OCI-LY1 (cell line): ENCODE results near the gene ITGB7.

ENCODE experiments used
- H2AFZ ChIP-seq: fragments of 200-600 bp; sonication (generic), shearing (Covaris generic); 2 replicates; pipeline ENCODE4 v1.6.0; 2014; ENCODE audit warnings: antibody characterized with exemption, mild to moderate bottlenecking, low read length
- H3F3A ChIP-seq: fragments of 200-600 bp; sonication (generic), shearing (Covaris generic); 2 replicates; pipeline ENCODE4 v1.6.0; 2014; ENCODE audit warnings: mild to moderate bottlenecking, antibody characterized with exemption, low read length, moderate library complexity; ENCODE audit not compliant: insufficient read depth
- H3K27ac ChIP-seq: fragments of 200-600 bp; sonication (generic); 2 replicates; pipeline ENCODE4 v1.5.1; 2014; ENCODE audit warnings: low read length, mixed run types, mild to moderate bottlenecking, low read depth; ENCODE audit not compliant: poor library complexity, severe bottlenecking
- H3K27me3 ChIP-seq: fragments of 200-600 bp; sonication (generic); 2 replicates; pipeline ENCODE4 v1.6.0; 2014; ENCODE audit warnings: antibody characterized with exemption, mild to moderate bottlenecking, low read length, moderate library complexity; ENCODE audit not compliant: insufficient read depth
- H3K36me3 ChIP-seq: fragments of 200-600 bp; sonication (generic); 2 replicates; pipeline ENCODE4 v1.6.1; 2014; ENCODE audit warnings: mild to moderate bottlenecking, antibody characterized with exemption, low read length, moderate library complexity, mixed read lengths; ENCODE audit not compliant: insufficient read depth
- H3K4me1 ChIP-seq: fragments of 200-600 bp; sonication (generic); 2 replicates; pipeline ENCODE4 v1.5.1; 2014; ENCODE audit warnings: mild to moderate bottlenecking, low read length, moderate library complexity; ENCODE audit not compliant: insufficient read depth, severe bottlenecking
- H3K4me2 ChIP-seq: fragments of 200-600 bp; sonication (generic), shearing (Covaris generic); 2 replicates; pipeline ENCODE4 v1.6.1; 2014; ENCODE audit warnings: low read length
- H3K4me3 ChIP-seq: fragments of 200-600 bp; sonication (generic); 2 replicates; pipeline ENCODE4 v1.5.1; 2014; ENCODE audit warnings: low read length, low read depth, mild to moderate bottlenecking, mixed read lengths; ENCODE audit not compliant: poor library complexity, severe bottlenecking
- H3K79me2 ChIP-seq: fragments of 200-600 bp; shearing (Covaris generic); 2 replicates; pipeline ENCODE4 v1.6.1; 2016; ENCODE audit warnings: mixed run types, low read length, mixed read lengths; ENCODE audit not compliant: insufficient read depth
- H3K9ac ChIP-seq: fragments of 200-600 bp; sonication (generic), shearing (Covaris generic); 2 replicates; pipeline ENCODE4 v1.6.1; 2014; ENCODE audit warnings: mild to moderate bottlenecking, low read length, mixed read lengths
- H3K9me2 ChIP-seq: fragments of 200-600 bp; sonication (generic), shearing (Covaris generic); 2 replicates; pipeline ENCODE4 v1.6.1; 2014; ENCODE audit warnings: low read depth, mild to moderate bottlenecking, low read length, mixed read lengths
- H3K9me3 ChIP-seq: fragments of 200-600 bp; shearing (Covaris generic); 2 replicates; pipeline ENCODE4 v1.6.1; 2014; ENCODE audit warnings: low read length, mixed read lengths
- H4K20me1 ChIP-seq: fragments of 200-600 bp; sonication (generic), shearing (Covaris generic); 2 replicates; pipeline ENCODE4 v1.6.0; 2016; ENCODE audit warnings: mild to moderate bottlenecking, low read length; ENCODE audit not compliant: insufficient read depth
- CTCF ChIP-seq: fragments of 200-600 bp; sonication (generic), shearing (Covaris generic); IDR thresholded peaks from 2 replicates; pipeline ENCODE4 v1.5.1; 2017; ENCODE audit warnings: mild to moderate bottlenecking, antibody characterized with exemption, low read length, moderate library complexity, mixed read lengths
- EZH2 ChIP-seq: fragments of 200-600 bp; sonication (generic), shearing (Covaris generic); IDR thresholded peaks from 2 replicates; pipeline ENCODE4 v1.8.0; 2017; ENCODE audit warnings: borderline replicate concordance, mixed run types, mild to moderate bottlenecking, antibody characterized with exemption, low read length, moderate library complexity, mixed read lengths

The ITGB7 gene

GRCh38 chr12:53184828-53185227 lies 22.2 kb downstream of the ITGB7 start:
- H3K36me3 ChIP-seq, result peaks cover 74% of the 10 kb centered on the region
- H3F3A ChIP-seq, result 0 out of 2 replicates have a peak, but pooled peaks cover 2% of the 10 kb centered on the region
- no peaks in the 10 kb centered on the region; the same call in 1 of the 2 replicates for H3K79me2 ChIP-seq
- no peaks in the 10 kb centered on the region for H3K9me3 ChIP-seq
- H3K27me3 ChIP-seq, result no peaks in the 10 kb centered on the region
- H4K20me1 ChIP-seq, result no peaks in the 10 kb centered on the region
- no peak overlapping the region for H3K9ac ChIP-seq
- peaks cover 27% of the 10 kb centered on the region for H3K4me1 ChIP-seq
- H3K4me3 ChIP-seq, result no peak overlapping the region
- no peaks in the 10 kb centered on the region for H3K9me2 ChIP-seq
- no peak overlapping the region for H3K4me2 ChIP-seq
- H2AFZ ChIP-seq, result no peak overlapping the region
- TF ChIP-seq CTCF (no peak), EZH2 (no peak)
- H3K27ac ChIP-seq, result no peak overlapping the region

GRCh38 chr12:53182903-53183302 lies 24.1 kb downstream of the ITGB7 start:
- H4K20me1 ChIP-seq, result no peaks in the 10 kb centered on the region
- 0 out of 2 replicates have a peak overlapping the region, but pooled peaks have one; percentile 11 for H3K9ac ChIP-seq

GRCh38 chr12:53181935-53182334 lies 25.1 kb downstream of the ITGB7 start:
- Histone ChIP-seq H4K20me1 (no peaks in the 10 kb centered on the region), H3K9ac (no peak overlapping the region; the same call in 1 of the 2 replicates), H3F3A (0 out of 2 replicates have a peak, but pooled peaks cover 2% of the 10 kb centered on the region), H2AFZ (no peak overlapping the region), H3K79me2 (no peaks in the 10 kb centered on the region; the same call in 1 of the 2 replicates), H3K9me2 (no peaks in the 10 kb centered on the region), H3K4me3 (peak overlapping the region; percentile 76), H3K4me2 (peak overlapping the region; percentile 97), H3K9me3 (no peaks in the 10 kb centered on the region), H3K27me3 (no peaks in the 10 kb centered on the region), H3K36me3 (peaks cover 55% of the 10 kb centered on the region), H3K4me1 (peaks cover 34% of the 10 kb centered on the region), H3K27ac (no peak overlapping the region)
- TF ChIP-seq CTCF, result no peak
- no peak for TF ChIP-seq EZH2

More at GRCh38 chr12:53182903-53183302, 24.1 kb downstream of the ITGB7 start:
- H3K4me3 ChIP-seq, result peak overlapping the region; percentile 76
- no peaks in the 10 kb centered on the region; the same call in 1 of the 2 replicates for H3K79me2 ChIP-seq
- no peaks in the 10 kb centered on the region for H3K9me2 ChIP-seq
- H3K9me3 ChIP-seq, result no peaks in the 10 kb centered on the region
- 0 out of 2 replicates have a peak, but pooled peaks cover 2% of the 10 kb centered on the region for H3F3A ChIP-seq
- no peaks in the 10 kb centered on the region for H3K27me3 ChIP-seq
- H3K36me3 ChIP-seq, result peaks cover 64% of the 10 kb centered on the region
- H2AFZ ChIP-seq, result no peak overlapping the region
- peak overlapping the region; percentile 97 for H3K4me2 ChIP-seq
- TF ChIP-seq EZH2 (no peak), CTCF (no peak)
- no peak overlapping the region for H3K27ac ChIP-seq
- peaks cover 34% of the 10 kb centered on the region for H3K4me1 ChIP-seq
